Spleen (tissue), 7 donors: ENCODE data around the gene OR8B4.

Experiments used
- CTCF ChIP-seq, 11 experiments: fragments of 200-600 bp in 7 of 11; fragments of 450-650 bp in 4 of 11; sonication (generic) in 4 of 11; IDR thresholded peaks in 8 of 11; conservative IDR thresholded peaks in 3 of 11; 1 replicate in 7 of 11; 2 replicates in 4 of 11; pipeline versions ENCODE4 v1.4.0 to v1.8.0; 2016 to 2021; ENCODE audit warnings: antibody characterized with exemption in 11 of 11, inconsistent platforms in 4 of 11, mild to moderate bottlenecking in 1 of 11
- POLR2A ChIP-seq, 3 donors: fragments of 450-650 bp; IDR thresholded peaks; one replicate each; pipeline ENCODE4 v1.5.1; 2017; ENCODE audit warnings: antibody characterized with exemption in 3 of 3, mild to moderate bottlenecking in 1 of 3
- POLR2AphosphoS5 ChIP-seq, 3 donors: sonication (generic); formaldehyde crosslinking; IDR thresholded peaks; one replicate each; pipeline ENCODE4 v1.5.1; 2017; ENCODE audit warnings: antibody characterized with exemption in 3 of 3
- donor health status: DM: no; HTN: no; CAD: no; lungs with moderate emphysema.
- donor health status: DM: no; HTN: no; CAD: no.
- donor health status: DM: no; HTN: no; CAD: no.

DNA sequence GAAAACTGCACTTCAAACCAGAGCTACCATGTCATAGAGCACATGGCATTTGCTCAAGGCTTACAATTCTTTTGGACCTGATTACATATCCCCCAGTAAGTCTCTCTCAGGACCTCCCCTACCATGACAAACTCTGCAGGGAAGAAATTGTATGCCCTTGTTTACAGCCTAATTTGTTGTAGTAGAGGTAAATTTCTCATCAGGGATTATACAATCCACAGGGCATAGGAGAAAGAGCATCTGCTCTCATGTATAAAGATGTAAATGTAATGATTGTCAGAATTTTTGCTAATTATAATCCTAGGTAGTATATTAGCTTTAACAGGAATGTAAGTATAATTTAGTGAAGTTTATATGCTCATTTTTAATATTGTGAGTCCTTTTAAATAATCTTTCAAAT is 25.7 kb downstream of the OR8B4 start, which contains the start of gene OR8B3:
- TF ChIP-seq POLR2A (IDR thresholded peaks at IDR 0.05) (no peak), CTCF (IDR thresholded peaks at IDR 0.05 in 8 of 11, conservative IDR thresholded peaks at IDR 0.05 in 3 of 11) (no peak), POLR2AphosphoS5 (IDR thresholded peaks at IDR 0.05) (no peak)
